GM21360 (cell line): ENCODE measurements around the gene ANXA4.
A peak's percentile ranks its signal among the peaks of the same experiment; 100 is the strongest.
"Not testable (repeated sequence)": the region's sequence is repeated elsewhere in the genome, so short reads cannot be mapped to it uniquely, and the experiment has no call there.

Experiments
- ATAC-seq: cut with Tn5 transposase; IDR thresholded peaks from one replicate; pipeline ENCODE4 v1.9.1; 2021; ENCODE audit warnings: mild to moderate bottlenecking, moderate library complexity; ENCODE audit not compliant: unreplicated experiment

The ANXA4 gene

DNA sequence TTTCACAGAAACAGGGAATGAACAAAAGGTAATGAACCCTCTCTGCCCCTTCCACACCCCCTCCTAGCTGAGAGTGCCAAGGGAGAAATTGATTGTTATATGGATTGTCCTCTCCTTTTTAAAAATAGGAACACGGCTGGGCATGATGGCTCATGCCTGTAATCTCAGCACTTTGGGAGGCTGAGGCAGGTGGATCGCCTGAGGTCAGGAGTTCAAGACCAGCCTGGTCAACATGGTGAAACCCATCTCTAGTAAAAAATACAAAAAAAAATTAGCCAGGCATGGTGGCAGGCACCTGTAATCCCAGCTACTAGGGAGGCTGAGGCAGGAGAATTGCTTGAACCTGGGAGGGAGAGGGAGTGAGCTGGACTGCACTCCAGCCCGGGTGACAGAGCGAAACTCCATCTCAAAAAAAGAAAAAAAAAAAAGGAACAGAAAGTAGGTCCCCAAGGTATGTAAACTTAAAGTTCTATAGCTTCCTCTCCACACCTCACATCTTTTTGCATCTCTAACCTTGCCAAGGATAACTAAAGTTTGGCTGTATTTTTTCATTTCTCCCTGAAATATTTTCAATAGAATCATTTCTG, 60.9 kb downstream of the ANXA4 start:
- not testable (repeated sequence) for ATAC-seq

GRCh38 chr2:69804416-69804815, 62.5 kb downstream of the ANXA4 start:
- ATAC-seq = no peak

DNA sequence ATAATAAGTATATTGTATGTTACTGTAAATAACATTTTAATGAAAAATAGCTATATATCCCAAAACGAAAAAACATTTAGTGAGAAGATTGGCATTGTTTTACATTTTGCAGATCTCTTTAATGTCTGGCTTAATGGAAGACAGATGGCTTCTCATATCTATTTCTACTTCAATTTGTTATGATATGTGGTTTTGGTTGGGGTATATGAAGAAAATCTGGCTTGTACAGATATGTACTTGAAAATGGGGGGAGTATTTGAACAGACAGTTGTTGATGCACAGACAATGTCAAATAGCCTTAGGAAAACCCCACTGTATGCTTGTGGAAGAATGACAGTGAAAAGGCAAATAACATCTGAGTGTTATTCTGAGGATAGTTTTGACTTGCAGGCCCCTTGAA, 64.0 kb downstream of the ANXA4 start:
- no peak for ATAC-seq

GRCh38 chr2:69807821-69808540, 66.0 kb downstream of the ANXA4 start:
- ATAC-seq = no peak

- ATAC-seq = no peak
Measured at GRCh38 chr2:69810550-69810949, 68.6 kb downstream of the ANXA4 start.

DNA sequence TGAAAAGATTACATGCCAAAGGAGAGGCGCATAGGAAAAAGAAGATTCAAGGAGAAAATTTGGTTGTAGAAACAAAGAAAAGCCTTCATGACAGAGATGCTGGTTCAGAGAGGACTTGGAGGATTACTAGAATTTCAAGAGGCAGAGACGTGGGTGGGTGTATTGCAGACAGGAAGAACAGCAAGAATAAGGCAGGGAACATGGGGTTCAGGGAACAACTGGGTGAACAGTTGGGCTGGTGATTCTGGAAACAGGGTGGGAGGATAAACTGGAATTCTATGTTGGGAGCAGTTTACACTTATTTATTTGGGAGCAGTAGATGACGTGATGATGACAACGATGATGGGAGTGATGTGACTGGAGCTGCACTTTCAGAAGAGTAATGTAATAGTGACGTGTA, 69.1 kb downstream of the ANXA4 start:
- ATAC-seq = no peak

GRCh38 chr2:69811591-69811990, 69.7 kb downstream of the ANXA4 start:
- no peak for ATAC-seq

DNA sequence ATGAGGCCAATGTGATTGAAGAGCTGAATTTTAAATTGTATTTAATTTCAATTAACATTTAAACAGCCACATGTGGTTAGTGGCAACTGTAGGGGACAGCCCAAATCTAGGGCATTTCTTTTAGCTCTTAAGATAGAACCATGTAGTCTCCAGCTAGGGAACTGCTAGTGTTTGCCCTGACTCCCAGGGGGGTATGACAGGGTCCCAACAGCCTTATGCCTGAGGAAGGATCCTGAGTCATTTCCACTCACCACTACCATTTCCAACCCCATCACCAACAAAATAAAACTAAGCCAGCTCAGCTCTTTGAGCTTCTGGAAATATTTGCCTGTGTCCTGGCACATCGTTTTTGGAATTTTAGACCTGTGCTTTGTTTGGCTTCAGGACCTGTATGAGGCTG, 73.8 kb downstream of the ANXA4 start:
- no peak for ATAC-seq

DNA sequence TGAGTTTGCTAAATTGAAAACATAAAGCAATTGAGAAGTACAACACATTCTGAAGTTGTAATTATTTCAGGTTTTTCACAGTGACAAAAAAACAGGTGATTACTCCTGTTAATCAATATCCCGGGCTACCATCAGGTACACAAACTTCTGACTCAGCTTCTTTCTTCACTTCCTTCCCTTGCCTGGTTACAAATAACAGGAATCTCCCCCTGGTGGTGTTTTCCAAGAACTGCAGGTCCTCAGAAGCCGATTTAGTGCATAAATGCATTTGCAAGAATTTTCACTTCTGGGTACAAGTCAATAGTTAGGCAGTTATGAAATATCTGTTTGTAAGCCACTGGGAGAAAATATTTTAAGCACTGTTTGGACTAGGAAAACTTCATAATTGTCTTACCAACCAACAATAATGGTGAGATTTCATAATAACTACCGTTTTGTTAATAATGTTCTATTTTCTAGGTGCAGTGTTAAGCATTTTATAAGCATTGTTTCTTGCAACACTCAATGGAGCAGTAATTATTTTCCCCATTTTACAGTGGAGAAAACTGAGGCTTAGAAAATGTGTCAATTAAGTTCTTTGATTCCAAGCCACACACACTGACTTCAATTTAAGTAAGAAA, 75.1 kb downstream of the ANXA4 start:
- no peak for ATAC-seq

DNA sequence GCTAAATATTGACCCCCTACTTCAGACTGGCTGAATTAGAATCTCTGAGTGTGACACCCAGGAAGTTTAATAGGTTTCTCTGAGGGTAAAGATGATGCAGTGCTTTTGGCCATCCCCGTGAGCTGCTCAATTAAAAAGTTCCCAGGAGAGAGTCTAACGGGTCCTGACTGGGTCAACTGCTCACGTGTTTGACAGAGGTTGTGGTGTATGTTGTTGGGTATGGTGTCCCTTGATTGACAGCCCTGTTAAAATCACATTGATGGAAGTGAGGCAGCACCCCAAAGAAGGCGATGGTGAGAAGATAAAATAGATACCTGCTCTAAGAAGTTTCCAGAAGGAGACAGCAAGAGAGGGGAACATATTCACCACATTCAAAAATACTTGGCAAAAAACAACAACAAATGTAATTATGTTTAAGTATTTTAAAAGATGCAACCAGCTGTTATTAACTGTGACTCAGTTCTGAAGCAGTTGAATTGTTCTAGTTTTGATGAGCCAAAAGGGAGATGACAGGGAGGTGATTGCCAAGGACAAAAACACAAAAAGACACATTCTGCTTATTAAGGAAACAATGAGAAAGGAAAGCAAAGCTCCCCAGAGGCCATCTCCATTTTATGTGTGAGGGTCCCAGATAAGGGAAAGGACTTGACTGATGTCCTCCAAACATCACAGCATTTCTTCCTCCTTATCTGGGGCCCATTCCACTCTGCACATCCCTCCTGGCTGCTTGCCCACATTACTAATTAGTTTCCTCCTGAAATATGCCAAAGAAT, 76.0 kb downstream of the ANXA4 start:
- no peak for ATAC-seq

GRCh38 chr2:69827796-69828540, 86.0 kb downstream of the ANXA4 start:
- ATAC-seq = no peak

DNA sequence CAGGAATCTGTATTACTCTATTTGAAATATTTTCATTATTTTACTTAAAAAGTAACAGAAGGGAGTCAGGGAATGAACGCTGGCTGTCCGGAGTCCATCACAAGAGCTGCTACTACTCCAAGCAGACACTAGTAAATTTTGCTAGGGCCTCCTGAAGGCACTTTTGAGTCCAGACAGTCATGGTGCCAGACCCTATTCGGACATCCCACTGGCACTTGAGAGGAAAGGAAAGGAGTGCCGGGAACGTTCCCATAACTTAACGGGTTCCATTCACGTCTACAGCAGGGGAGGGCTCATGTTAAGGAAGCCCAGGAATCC, 87.0 kb downstream of the ANXA4 start:
- peak; percentile 5 for ATAC-seq

- ATAC-seq = peak; percentile 85
Measured at GRCh38 chr2:69829256-69830044, 87.5 kb downstream of the ANXA4 start, which contains the start of gene GMCL1. GMCL1 (plus strand) TSS chr2:69829660; CDS start chr2:69829893, 233 bp downstream.

DNA sequence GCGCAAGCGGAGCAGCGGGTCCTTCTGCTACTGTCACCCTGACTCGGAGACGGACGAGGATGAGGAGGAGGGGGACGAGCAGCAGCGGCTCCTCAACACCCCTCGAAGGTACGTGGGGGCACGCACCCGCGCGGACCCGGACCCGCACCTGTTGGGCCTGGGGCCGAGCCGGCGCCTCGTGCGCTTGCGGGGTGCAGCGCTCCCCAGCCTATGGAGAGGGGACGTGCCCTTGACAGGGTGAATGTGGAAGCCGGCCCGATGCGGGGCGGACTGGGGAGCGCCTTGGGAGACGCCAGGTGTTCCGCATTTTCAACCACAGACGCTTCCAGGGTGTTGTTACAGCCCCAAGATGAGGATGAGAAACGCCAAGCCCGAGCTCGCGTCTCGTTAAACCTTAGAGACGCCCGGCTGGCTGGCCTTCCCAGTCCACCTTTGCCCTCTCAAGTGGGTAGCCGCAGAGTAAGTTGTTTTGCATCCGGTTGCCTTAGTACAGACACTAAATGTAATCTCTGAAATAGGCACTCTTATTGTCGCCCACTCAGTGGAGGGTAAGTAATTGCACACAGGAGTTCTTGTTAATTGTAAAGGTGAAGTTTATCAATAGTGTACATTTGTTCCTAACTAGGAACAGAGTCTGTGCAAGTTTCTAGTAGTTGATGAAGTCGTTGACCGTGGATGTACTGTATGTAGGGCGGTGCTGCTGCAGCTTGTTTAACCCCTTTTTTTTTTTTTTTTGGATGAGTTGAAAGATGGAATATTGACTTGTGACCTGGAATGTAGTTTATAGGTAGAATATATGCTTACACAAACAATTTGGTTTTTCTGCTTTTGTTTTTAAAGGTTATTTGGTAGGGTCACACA, 88.3 kb downstream of the ANXA4 start:
- ATAC-seq = peak; percentile 25

DNA sequence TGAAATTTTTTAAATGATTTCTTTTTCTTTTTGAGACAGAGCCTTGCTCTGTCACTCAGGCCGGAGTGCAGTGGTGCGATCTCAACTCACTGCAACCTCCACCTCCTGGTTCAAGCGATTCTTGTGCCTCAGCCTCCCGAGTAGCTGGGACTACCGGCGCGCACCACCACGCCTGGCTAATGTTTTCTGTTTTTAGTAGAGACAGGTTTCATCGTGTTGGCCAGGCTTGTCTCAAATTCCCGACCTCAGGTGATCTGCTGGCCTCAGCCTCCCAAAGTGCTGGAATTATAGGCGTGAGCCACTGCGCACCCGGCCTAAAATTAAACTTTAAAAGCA, 88.9 kb downstream of the ANXA4 start:
- not testable (repeated sequence) for ATAC-seq

GRCh38 chr2:69831354-69831905, 89.5 kb downstream of the ANXA4 start:
- no peak for ATAC-seq

GRCh38 chr2:69833752-69834151, 91.8 kb downstream of the ANXA4 start:
- ATAC-seq = no peak

DNA sequence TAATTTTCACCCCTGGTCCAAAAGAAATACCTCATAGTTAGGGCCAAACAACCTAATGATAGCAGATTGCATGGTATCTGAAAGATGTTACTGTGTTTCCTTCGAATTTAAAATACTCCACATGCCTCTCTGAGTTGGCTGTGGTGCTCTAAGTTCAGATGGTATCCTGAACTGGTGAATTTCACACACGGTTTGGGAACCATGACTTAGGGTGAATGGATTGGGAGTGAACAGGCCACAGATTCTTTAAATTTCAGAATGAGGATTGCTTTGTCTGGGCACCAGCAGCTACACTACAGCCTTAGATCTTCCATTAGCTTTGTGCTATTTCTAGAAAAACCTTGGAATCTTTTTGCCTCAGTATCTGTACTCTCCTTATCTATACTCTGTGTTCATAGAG, 93.7 kb downstream of the ANXA4 start:
- no peak for ATAC-seq

DNA sequence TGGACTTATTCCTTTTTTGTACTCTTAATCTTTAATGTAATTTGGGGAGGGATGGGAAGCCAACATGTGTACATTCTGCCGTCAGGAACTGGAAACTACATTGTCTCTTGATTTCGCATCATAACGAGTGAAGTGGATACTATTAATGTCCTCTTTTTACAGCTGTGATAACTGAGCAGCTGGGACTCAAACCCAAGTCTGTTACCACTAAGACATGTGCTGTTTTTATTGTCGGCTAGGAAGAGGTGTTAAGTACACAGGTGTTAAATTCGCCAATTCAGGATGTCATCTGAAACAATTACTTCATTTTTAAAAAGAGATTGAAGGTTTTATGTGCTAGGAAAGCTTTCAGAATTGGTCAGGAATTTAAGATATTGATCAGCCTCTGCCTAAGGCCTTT, 94.4 kb downstream of the ANXA4 start:
- ATAC-seq = no peak
